ENCODE data around the gene CCNE1.

The CCNE1 gene

DNA sequence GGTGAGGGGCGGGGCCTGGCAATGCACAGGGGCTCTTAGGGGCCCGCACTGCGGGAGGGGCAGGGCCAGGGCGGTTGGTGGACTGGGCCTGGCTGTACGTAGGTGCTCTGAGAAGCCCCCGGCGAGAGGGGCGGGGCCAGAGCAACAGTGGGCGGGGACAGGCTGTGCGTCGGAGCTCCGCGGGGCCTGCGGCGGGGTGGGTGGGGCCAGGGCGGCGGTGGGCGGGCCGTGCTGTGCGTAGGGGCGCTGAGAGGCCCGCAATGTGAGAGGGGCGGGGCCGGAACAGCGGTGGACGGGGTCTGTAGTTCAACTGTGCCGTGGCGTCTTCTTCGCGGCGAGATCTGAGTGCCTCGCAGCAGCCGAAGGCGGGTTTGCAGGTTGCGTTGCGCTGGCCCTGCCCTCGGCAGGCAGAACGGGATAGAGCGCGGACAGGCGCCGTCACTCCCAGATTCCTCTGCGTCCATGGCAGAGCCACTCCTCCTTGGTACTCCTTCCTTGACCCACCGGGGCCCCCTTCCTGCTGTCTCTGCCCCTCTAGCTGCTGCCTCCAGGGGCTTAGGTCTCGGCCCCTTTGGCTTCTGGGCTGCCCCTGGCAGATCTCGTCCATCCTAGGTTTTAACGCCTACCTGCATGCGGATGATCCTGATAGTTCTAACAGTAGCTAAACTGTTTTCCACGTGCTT lies 33.2 kb downstream of the CCNE1 start:
- peak; percentile 84 for DNase-seq (ENCODE audit: low read depth)

- no peak for DNase-seq (ENCODE audit: low read depth)
These were observed 33.9 kb downstream of the CCNE1 start for GRCh38 chr19:29845574-29846176.

DNA sequence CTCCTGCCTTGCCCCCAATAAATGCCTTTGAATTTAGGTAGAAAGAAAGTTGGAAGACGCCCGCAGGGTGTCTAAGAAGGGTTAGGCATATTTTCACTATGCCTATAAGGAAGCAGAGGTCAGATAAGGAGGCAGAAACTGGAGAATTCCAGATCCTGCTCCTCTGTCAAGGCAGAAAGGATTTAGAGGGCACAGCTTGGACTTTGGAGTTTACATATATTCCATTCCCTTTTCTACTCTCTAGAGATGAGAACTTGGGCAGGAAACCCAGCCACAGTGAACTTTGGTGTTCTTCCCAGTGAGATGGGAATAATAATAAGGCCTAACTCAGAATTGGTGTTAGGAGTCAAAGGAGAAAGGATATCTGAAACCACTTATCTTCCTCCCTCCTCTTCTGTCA lies 37.4 kb downstream of the CCNE1 start:
- no peak for DNase-seq (ENCODE audit: low read depth)

DNA sequence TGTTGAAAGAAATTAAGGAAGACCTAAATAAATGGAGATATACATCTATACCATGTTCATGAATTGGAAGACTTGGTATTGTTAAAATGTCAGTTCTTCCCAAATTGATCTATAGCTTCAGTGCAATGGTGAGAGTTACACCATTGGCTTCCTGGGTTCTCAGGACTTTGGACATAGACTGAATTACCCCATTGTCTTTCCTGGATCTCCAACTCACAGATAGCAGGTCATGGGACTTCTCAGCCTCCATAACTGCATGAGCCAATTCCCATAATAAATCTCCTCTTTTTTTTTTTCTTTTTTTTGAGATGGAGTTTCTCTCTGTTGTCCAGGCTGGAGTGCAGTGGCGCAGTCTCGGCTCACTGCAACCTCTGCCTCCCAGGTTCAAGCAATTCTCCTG lies 38.7 kb downstream of the CCNE1 start:
- DNase-seq (ENCODE audit: low read depth): no peak

DNA sequence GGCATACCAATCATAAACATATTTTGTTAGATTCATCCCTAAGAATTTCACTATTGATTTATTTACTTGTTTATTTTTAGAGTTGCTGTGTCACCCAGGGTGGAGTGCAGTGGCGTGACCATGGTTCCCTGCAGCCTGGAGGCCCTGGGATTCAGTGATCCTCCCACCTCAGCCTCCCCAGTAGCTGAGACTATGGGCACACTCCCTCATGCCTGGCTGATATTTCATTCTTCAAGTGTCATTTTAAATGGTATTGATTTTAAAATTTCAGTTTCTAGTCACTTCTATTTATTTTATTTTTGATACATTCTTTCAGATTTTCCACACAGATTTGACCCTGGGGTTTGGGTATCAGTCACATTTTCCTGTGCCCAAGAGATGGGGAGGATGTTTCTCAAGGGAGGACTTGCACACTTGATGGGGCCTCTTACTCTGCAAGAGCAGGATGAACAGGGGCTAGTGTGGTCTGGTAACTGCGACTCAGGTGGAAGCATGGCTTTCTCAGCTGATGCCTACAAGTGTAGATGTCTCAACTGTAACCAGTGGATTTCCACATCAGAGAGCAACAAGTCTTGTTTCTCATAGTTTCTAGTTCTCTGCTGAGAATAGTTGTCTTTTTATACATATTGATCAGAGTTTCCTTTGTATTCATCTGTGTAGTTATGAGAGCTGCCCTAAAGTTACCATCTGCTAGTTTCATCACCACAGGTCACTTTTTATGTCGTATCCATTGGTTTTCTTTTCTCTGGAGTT lies 40.2 kb downstream of the CCNE1 start:
- no peak for DNase-seq (ENCODE audit: low read depth)

DNA sequence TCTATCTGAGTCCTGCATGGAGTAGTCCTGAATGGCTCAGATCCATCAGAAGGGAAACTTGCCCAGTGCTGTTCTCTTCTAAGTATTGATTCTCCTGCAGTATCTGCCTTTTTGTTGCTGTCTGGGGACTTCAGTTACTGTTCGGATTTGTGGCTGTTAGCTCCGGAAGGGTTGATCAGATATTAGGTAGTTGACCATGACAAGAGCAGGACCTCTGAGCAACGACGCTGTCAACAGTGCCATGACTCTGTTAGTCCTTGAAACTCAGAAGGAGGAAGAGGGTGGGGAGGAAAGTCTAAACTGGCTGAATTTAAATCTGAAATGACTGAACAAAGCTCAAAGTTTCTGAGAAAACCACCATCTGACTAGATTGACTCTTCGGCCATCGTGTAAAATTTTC lies 42.2 kb downstream of the CCNE1 start:
- no peak for DNase-seq (ENCODE audit: low read depth)

- DNase-seq (ENCODE audit: low read depth): no peak
These were observed 43.3 kb downstream of the CCNE1 start for GRCh38 chr19:29855087-29855486.

DNA sequence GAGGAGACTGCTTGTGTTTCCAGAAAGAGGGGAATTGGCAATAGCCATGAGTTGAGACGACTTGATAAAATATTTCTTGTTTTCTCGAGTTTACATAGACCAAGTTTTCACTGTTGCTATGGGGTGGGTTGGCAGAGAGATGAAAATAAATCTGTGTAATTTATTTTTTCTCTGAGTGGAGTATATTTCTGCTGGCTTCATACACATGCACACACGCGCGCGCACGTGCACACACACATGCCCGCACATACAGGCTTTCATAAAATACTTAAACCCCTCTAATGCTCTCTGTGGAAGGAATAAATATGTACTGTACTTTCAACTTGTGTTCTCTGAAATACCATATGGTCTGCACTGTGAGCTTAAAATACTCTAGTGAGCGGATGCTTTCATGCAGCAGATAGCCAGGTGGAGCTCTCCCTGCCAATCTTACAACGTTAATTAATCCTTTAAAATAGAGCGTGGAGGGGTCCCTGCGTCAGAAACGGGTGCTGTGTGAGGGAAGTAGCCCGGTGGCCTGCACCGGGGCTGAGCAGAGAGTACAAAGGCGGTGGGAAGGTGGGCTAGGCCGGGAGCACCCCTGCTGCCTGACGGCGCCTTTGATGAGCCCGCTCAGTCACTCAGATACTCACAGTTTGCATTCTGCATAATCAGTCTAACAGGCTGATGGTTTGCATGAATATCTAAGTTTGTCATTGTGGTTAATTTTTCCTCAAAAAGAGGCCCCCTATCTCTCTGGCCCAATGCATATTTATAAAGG lies 44.1 kb downstream of the CCNE1 start:
- no peak for DNase-seq (ENCODE audit: low read depth)

- DNase-seq (ENCODE audit: low read depth): no peak
These were observed 46.3 kb downstream of the CCNE1 start for GRCh38 chr19:29858000-29858596.

DNA sequence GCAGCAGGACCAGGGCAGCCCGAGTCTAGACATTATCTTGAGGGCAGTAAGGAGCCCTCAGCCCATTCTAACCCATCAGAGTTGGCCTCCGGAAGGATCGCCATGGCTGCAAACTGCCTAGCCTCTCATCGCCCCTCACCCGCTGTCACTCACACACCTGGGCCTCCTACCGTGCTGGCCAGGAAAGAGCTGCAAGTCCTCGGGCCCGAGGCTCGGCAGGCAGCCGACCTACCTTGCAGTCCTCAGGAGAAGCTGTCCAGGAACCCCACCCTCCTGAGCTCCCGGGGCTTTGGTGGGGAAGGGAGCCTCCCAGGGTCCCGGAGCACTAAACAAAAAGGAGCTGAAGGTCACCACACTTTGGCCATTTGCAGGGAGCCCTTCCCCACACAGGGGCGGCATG lies 46.8 kb downstream of the CCNE1 start:
- DNase-seq (ENCODE audit: low read depth): no peak

- no peak for DNase-seq (ENCODE audit: low read depth)
These were observed 48.7 kb downstream of the CCNE1 start for GRCh38 chr19:29860492-29860891.

DNA sequence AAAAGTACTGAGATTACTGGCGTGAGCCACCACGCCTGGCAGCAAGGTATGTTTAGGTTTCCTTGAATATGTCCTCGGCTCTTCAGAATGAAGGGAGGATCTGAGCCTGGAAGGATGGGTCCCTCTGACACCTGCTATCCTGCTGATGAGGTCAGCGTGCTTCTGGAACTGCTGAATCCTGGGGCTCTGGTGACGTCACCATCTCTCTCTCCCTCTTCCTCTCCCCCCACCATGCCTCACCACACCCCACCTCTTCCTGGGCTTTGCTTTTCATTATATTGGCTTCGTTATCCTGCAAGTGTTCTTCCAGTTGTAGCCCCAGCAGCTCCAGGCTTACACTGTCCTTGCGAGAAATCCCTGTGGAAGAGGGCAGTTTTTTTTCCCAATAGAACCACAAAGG lies 49.8 kb downstream of the CCNE1 start:
- DNase-seq (ENCODE audit: low read depth): no peak

DNA sequence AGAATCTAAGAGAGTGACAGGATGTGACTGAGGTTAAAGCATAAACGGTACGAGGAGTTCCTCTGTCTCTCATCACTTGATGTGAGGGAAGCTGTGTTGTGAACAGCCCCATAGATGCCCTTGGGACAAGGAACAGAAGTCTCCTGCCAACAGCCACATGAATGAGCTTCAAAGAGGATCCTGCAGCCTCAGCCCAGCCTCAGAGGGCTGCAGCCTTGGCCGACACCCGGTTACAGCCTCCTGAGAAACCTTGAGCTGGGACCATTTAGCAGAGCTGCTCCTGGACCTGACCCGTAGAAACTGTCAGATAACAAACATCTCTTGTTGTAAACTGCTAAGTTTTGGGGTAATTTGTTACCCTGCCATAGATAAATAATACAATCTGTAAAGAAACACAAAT lies 54.2 kb downstream of the CCNE1 start:
- DNase-seq (ENCODE audit: low read depth): no peak

GRCh38 chr19:29867984-29868383 lies 56.2 kb downstream of the CCNE1 start:
- DNase-seq (ENCODE audit: low read depth): no peak

GRCh38 chr19:29871143-29871542 lies 59.4 kb downstream of the CCNE1 start:
- no peak for DNase-seq (ENCODE audit: low read depth)

DNA sequence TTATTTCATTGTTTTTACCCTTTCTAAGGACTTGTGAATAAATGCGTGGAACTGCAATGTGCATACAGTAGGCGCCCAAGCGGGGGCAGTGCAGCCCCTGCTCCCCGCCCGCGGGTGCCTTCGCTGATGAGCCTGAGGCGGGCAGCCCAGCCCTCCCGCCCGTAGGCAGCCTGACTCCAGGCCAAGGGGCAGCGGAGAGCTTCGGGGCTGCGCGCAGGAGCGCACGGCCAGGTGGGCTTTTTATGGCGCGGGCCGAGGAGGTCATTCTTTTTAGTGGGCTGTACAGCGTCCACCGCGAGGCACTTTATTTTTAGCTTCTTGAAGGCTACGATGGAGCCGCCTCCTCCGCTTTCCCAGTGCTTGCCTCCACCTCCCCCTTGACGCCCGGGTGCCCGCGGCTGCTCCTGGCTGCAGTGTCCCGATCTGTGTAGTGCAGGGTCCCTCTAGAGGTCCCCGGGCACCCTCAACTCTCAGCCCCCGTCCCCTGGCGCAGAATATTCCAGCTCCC lies 60.5 kb downstream of the CCNE1 start:
- no peak for DNase-seq (ENCODE audit: low read depth)

DNA sequence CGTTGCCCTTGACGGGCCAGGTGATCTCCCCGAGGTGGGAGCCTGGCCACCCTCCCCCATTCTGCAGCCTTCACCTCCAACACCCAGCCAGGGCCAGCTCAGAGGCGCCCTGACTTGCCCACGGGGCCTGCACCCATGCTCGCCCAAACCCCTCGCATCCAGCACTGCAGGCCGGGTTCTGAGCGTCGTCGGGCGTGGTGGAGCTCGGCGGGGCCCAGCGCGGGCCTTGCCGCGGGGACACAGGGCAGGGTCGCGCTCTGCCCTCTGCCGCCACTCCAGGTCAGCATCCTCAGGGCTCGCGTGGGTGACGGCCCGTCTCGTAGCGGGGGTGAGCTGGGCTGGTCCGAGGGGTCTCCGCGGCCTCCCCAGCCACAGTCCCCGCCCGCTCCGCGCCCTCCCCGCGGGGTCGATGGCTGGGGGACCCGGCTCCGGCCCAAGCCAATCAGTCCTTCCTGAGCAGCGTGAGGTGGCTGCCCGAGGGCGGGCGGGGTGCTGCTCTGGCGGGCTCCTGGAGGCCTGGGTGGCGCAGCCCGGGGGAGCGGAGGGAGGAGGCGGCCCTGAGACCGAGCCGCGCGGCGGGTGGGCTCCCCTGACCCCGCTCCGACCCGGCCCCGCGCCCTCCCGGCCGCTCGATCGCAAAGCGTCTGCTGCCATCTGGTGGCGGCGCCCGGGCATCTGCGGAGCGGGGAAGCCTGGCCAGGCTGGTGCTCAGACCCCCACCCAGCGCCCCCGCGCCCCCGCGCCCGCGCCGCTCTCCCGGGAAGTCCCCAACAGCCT lies 61.4 kb downstream of the CCNE1 start:
- DNase-seq (ENCODE audit: low read depth): no peak
